Hindlimb muscle (tissue), 1 donor: ENCODE results near the gene PFN1. TPM values are rescaled to one million over a fixed set of nuclear protein-coding genes. Genes with fewer than 3 reads are reported as not detected.

ENCODE experiments used
- DNase-seq: peaks from one replicate; pipeline ENCODE4 v3.0.0-alpha.2; 2013
- polyA plus RNA-seq: library from polyadenylated mRNA; unstranded; fragments of 120-200 nt; gene quantifications from one replicate; pipeline ENCODE4 v1.2.1, GENCODE V29; 2013; ENCODE audit not compliant: insufficient read length

PFN1 gene
- polyA plus RNA-seq, 1 donor: 432 TPM

DNA sequence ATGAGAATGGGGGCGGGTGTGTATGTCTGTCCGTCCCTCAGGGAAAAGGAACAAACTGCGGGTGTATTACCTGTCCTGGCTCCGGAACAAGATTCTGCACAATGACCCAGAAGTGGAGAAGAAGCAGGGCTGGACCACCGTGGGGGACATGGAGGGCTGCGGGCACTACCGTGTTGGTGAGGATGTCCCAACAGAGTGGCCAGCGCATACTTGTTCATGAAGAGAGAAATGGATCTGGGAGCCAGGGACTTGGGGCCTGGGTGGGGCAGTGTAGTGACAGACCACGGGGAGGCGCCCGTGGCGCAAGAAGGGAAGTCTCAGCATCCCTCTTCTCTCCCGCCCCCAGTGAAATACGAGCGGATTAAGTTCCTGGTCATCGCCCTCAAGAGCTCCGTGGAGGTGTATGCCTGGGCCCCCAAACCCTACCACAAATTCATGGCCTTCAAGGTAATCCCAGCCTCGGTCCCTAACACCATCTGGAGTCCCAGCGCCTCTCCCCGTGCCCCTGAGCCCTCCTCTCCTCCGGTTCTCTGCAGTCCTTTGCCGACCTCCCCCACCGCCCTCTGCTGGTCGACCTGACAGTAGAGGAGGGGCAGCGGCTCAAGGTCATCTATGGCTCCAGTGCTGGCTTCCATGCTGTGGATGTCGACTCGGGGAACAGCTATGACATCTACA, 52.5 kb downstream of the PFN1 start:
- DNase-seq: no peak

Other genes with a start within 250 kb of the PFN1 start
- gene PELP1, start 244.4 kb downstream of the PFN1 start, polyA plus RNA-seq: 38.1 TPM
- gene ARRB2, start 237.9 kb downstream of the PFN1 start, polyA plus RNA-seq: 29.9 TPM
- gene MED11, start 217.1 kb downstream of the PFN1 start, polyA plus RNA-seq: 19.5 TPM
- 0.97 TPM for gene ZMYND15, start 208.7 kb downstream of the PFN1 start, polyA plus RNA-seq
- gene CXCL16, start 208.6 kb downstream of the PFN1 start, polyA plus RNA-seq: 7.8 TPM
- not detected for gene TM4SF5, start 176.6 kb downstream of the PFN1 start, polyA plus RNA-seq
- gene VMO1, start 162.2 kb downstream of the PFN1 start, polyA plus RNA-seq: 4.7 TPM
- 0.98 TPM for gene GLTPD2, start 159.6 kb downstream of the PFN1 start, polyA plus RNA-seq
- 94.3 TPM for gene PSMB6, start 152.4 kb downstream of the PFN1 start, polyA plus RNA-seq
- 28.7 TPM for gene PLD2, start 141.4 kb downstream of the PFN1 start, polyA plus RNA-seq
- gene MINK1, start 115.2 kb downstream of the PFN1 start, polyA plus RNA-seq: 28.3 TPM
- gene C17orf107, start 49.0 kb downstream of the PFN1 start, polyA plus RNA-seq: 1.5 TPM
- gene CHRNE, start 45.4 kb downstream of the PFN1 start, polyA plus RNA-seq: 3.3 TPM
- gene GP1BA, start 16.3 kb downstream of the PFN1 start, polyA plus RNA-seq: 0.88 TPM
- gene SLC25A11, start 8.5 kb downstream of the PFN1 start, polyA plus RNA-seq: 57.1 TPM
- gene RNF167, start 8.3 kb downstream of the PFN1 start, polyA plus RNA-seq: 75.2 TPM
- 2,174 TPM for gene ENO3, start 2.6 kb upstream of the PFN1 start, polyA plus RNA-seq
- 92.0 TPM for gene SPAG7, start 19.3 kb upstream of the PFN1 start, polyA plus RNA-seq
- gene CAMTA2, start 39.1 kb upstream of the PFN1 start, polyA plus RNA-seq: 32.9 TPM
- 4.9 TPM for gene INCA1, start 49.0 kb upstream of the PFN1 start, polyA plus RNA-seq
- 129 TPM for gene KIF1C, start 49.4 kb upstream of the PFN1 start, polyA plus RNA-seq
- not detected for gene SLC52A1, start 86.9 kb upstream of the PFN1 start, polyA plus RNA-seq
- gene ZFP3, start 129.9 kb upstream of the PFN1 start, polyA plus RNA-seq: 11.6 TPM
- gene ZNF232, start 163.3 kb upstream of the PFN1 start, polyA plus RNA-seq: 11.1 TPM
- gene USP6, start 167.5 kb upstream of the PFN1 start, polyA plus RNA-seq: 21.0 TPM
- gene ZNF594, start 243.3 kb upstream of the PFN1 start, polyA plus RNA-seq: 9.0 TPM